OCI-LY7 (cell line): ENCODE data around the gene MRM1.

ENCODE experiments used
- EZH2phosphoT487 ChIP-seq: fragments of 200-600 bp; sonication (generic); IDR thresholded peaks from 2 replicates; pipeline ENCODE4 v1.6.1; 2018; ENCODE audit warnings: low read depth, borderline replicate concordance, mild to moderate bottlenecking, mixed run types, antibody characterized with exemption, low read length, moderate library complexity, mixed read lengths
- TF ChIP-seq, protein P1 (sequence below): fragments of 200-600 bp; sonication (generic); conservative IDR thresholded peaks from 2 replicates; pipeline ENCODE4 v1.5.1; 2014; ENCODE audit warnings: mild to moderate bottlenecking, antibody characterized with exemption, low read length, moderate library complexity, mixed read lengths

GRCh38 chr17:36594626-36595401 lies 6.6 kb upstream of the MRM1 start:
- no peak for TF ChIP-seq EZH2phosphoT487
- TF ChIP-seq, protein P1, sequence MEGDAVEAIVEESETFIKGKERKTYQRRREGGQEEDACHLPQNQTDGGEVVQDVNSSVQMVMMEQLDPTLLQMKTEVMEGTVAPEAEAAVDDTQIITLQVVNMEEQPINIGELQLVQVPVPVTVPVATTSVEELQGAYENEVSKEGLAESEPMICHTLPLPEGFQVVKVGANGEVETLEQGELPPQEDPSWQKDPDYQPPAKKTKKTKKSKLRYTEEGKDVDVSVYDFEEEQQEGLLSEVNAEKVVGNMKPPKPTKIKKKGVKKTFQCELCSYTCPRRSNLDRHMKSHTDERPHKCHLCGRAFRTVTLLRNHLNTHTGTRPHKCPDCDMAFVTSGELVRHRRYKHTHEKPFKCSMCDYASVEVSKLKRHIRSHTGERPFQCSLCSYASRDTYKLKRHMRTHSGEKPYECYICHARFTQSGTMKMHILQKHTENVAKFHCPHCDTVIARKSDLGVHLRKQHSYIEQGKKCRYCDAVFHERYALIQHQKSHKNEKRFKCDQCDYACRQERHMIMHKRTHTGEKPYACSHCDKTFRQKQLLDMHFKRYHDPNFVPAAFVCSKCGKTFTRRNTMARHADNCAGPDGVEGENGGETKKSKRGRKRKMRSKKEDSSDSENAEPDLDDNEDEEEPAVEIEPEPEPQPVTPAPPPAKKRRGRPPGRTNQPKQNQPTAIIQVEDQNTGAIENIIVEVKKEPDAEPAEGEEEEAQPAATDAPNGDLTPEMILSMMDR, result no peak
